GM23338 (cell line): ENCODE data around the gene MRGPRE. TPM values are rescaled to one million over a fixed set of nuclear protein-coding genes. Genes with fewer than 3 reads are reported as not detected.

Experiments
- ATAC-seq: fragments of 200-7000 bp; cut with Tn5 transposase; 3 replicates; pipeline ENCODE4 v1.9.1; 2020
- DNase-seq: peaks from one replicate; pipeline ENCODE4 v3.0.0-alpha.2; 2015; ENCODE audit warnings: low spot score
- H2AFZ ChIP-seq: fragments of 200-600 bp; sonication (generic); 2 replicates; pipeline ENCODE4 v1.8.0; 2016; ENCODE audit warnings: antibody characterized with exemption, mild to moderate bottlenecking, moderate library complexity
- H3F3A ChIP-seq: fragments of 200-600 bp; sonication (generic); replicated peaks from 2 replicates; pipeline ENCODE4 v1.8.0; 2017; ENCODE audit warnings: antibody characterized with exemption, mixed run types, low read depth
- H3K27ac ChIP-seq: fragments of 200-600 bp; sonication (generic); 2 replicates; pipeline ENCODE4 v1.6.1; 2016; ENCODE audit warnings: low read depth
- H3K27me3 ChIP-seq: fragments of 200-600 bp; sonication (generic); 2 replicates; pipeline ENCODE4 v1.8.0; 2016; ENCODE audit warnings: mild to moderate bottlenecking, mixed run types, moderate library complexity; ENCODE audit not compliant: insufficient read depth
- H3K36me3 ChIP-seq: fragments of 200-600 bp; sonication (generic); 2 replicates; pipeline ENCODE4 v1.8.0; 2016; ENCODE audit warnings: mild to moderate bottlenecking; ENCODE audit not compliant: insufficient read depth
- H3K4me1 ChIP-seq: fragments of 200-600 bp; sonication (generic); 2 replicates; pipeline ENCODE4 v1.8.0; 2016; ENCODE audit warnings: mild to moderate bottlenecking, moderate library complexity; ENCODE audit not compliant: insufficient read depth
- H3K4me2 ChIP-seq: fragments of 200-600 bp; sonication (generic); 2 replicates; pipeline ENCODE4 v1.7.1; 2017; ENCODE audit warnings: mixed run types
- H3K4me3 ChIP-seq: fragments of 200-600 bp; sonication (generic); 2 replicates; pipeline ENCODE4 v1.6.1; 2016; ENCODE audit warnings: mixed run types
- H3K79me2 ChIP-seq: fragments of 200-600 bp; sonication (generic); replicated peaks from 2 replicates; pipeline ENCODE4 v1.8.0; 2017; ENCODE audit warnings: mild to moderate bottlenecking; ENCODE audit not compliant: insufficient read depth
- H3K9me2 ChIP-seq: fragments of 200-600 bp; sonication (generic); 2 replicates; pipeline ENCODE4 v1.8.0; 2017; ENCODE audit not compliant: insufficient read depth
- H4K20me1 ChIP-seq: fragments of 200-600 bp; sonication (generic); replicated peaks from 2 replicates; pipeline ENCODE4 v1.8.0; 2017; ENCODE audit warnings: mild to moderate bottlenecking; ENCODE audit not compliant: insufficient read depth
- H3K27ac Mint-ChIP-seq: 2 replicates; pipeline ENCODE4 v1.8.0; 2020; ENCODE audit warnings: inconsistent platforms, mild to moderate bottlenecking, moderate library complexity, mixed read lengths
- H3K27me3 Mint-ChIP-seq: 3 replicates; pipeline ENCODE4 v1.8.0; 2022; ENCODE audit warnings: low read depth, mild to moderate bottlenecking, moderate library complexity, mixed read lengths, inconsistent platforms; ENCODE audit not compliant: insufficient read depth, poor library complexity
- H3K36me3 Mint-ChIP-seq: 3 replicates; pipeline ENCODE4 v1.8.0; 2021; ENCODE audit warnings: low read depth, mild to moderate bottlenecking, inconsistent platforms, moderate library complexity, mixed read lengths
- H3K4me1 Mint-ChIP-seq: 3 replicates; pipeline ENCODE4 v1.8.0; 2020; ENCODE audit warnings: mild to moderate bottlenecking, inconsistent platforms, mixed read lengths
- H3K4me3 Mint-ChIP-seq: 3 replicates; pipeline ENCODE4 v1.8.0; 2021; ENCODE audit warnings: moderate library complexity, mild to moderate bottlenecking, inconsistent platforms, mixed read lengths
- H3K9me3 Mint-ChIP-seq: 3 replicates; pipeline ENCODE4 v1.8.0; 2020; ENCODE audit warnings: moderate library complexity, mild to moderate bottlenecking, inconsistent platforms, mixed read lengths
- CREB1 ChIP-seq: fragments of 250-450 bp; sonication (Bioruptor Pico); IDR thresholded peaks from 2 replicates; pipeline ENCODE4 v1.5.0; 2020; ENCODE audit warnings: low read depth, mild to moderate bottlenecking, moderate library complexity
- CTCF ChIP-seq, 2 experiments: fragments of 200-600 bp in 1 of 2; sonication (generic) in 1 of 2; conservative IDR thresholded peaks; 2 replicates each; pipeline versions ENCODE4 v1.5.1 to v1.6.1; 2016 to 2017; ENCODE audit warnings: antibody characterized with exemption in 2 of 2, low read depth in 2 of 2, mild to moderate bottlenecking in 2 of 2, moderate library complexity in 1 of 2
- ETS1 ChIP-seq: IDR thresholded peaks from 2 replicates; pipeline ENCODE4 v1.6.1; 2016; ENCODE audit warnings: antibody characterized with exemption
- EZH2 ChIP-seq: fragments of 200-600 bp; sonication (generic); IDR thresholded peaks from one replicate; pipeline ENCODE4 v1.8.0; 2017; ENCODE audit warnings: antibody characterized with exemption, mild to moderate bottlenecking, low read depth; ENCODE audit not compliant: unreplicated experiment
- EZH2phosphoT487 ChIP-seq: fragments of 200-600 bp; sonication (generic); IDR thresholded peaks from one replicate; pipeline ENCODE4 v1.8.1; 2018; ENCODE audit warnings: antibody characterized with exemption; ENCODE audit not compliant: unreplicated experiment
- JUNB ChIP-seq: IDR thresholded peaks from one replicate; pipeline ENCODE4 v1.6.1; 2016; ENCODE audit warnings: antibody characterized with exemption; ENCODE audit not compliant: unreplicated experiment
- NANOG ChIP-seq: IDR thresholded peaks from 2 replicates; pipeline ENCODE4 v1.6.1; 2016; ENCODE audit warnings: antibody characterized with exemption, borderline replicate concordance
- POLR2AphosphoS5 ChIP-seq: IDR thresholded peaks from 2 replicates; pipeline ENCODE4 v1.6.1; 2016; ENCODE audit warnings: antibody characterized with exemption, low read depth
- REST ChIP-seq: IDR thresholded peaks from one replicate; pipeline ENCODE4 v1.6.1; 2018; ENCODE audit warnings: antibody characterized with exemption; ENCODE audit not compliant: unreplicated experiment
- STAT1 ChIP-seq: IDR thresholded peaks from one replicate; pipeline ENCODE4 v1.6.1; 2016; ENCODE audit warnings: antibody characterized with exemption; ENCODE audit not compliant: unreplicated experiment
- ZNF114 ChIP-seq: fragments of 250-450 bp; sonication (Bioruptor Pico); IDR thresholded peaks from 2 replicates; pipeline ENCODE4 v1.5.0; 2020; ENCODE audit warnings: mild to moderate bottlenecking, moderate library complexity
- ZNF331 ChIP-seq: fragments of 250-450 bp; sonication (Bioruptor Pico); IDR thresholded peaks from 2 replicates; pipeline ENCODE4 v1.5.0; 2020; ENCODE audit warnings: low read depth, mild to moderate bottlenecking, moderate library complexity
- ZNF462 ChIP-seq: fragments of 250-450 bp; sonication (Bioruptor Pico); IDR thresholded peaks from 2 replicates; pipeline ENCODE4 v1.5.0; 2020; ENCODE audit warnings: mild to moderate bottlenecking, moderate library complexity
- polyA plus RNA-seq: library from polyadenylated mRNA; unstranded; fragments of >200 nt; fragmentation: Nextera tagmentation; extraction: Ambion mirVana; gene quantifications from 2 replicates; pipeline ENCODE4 v1.2.1, GENCODE V29; 2016
- total RNA-seq: library from RNA; depleted of rRNA; stranded (reverse); fragments of >200 nt; shearing (Covaris generic); gene quantifications from 2 replicates; pipeline ENCODE4 v1.2.3, GENCODE V29; 2014

Gene MRGPRE
- total and polyA plus RNA-seq, 2 experiments from 2014 or later = not detected

- H3K4me3 ChIP-seq = 0 out of 2 replicates have a peak overlapping the region, but pooled peaks have one; percentile 38
- H3K27me3 Mint-ChIP-seq = peaks cover 17% of the 10 kb centered on the region
- no peak for TF ChIP-seq POLR2AphosphoS5
- TF ChIP-seq REST = no peak
- no peak for TF ChIP-seq ZNF114 (CRISPR knock-in tag)
- TF ChIP-seq JUNB = no peak
- TF ChIP-seq ZNF462 (CRISPR knock-in tag) = no peak
- TF ChIP-seq EZH2 = no peak
- TF ChIP-seq ETS1 = no peak
- no peak for TF ChIP-seq STAT1
- TF ChIP-seq CTCF (conservative IDR thresholded peaks at IDR 0.05; ENCODE audit: low read depth in 2 of 2) = no peak
- no peak for TF ChIP-seq NANOG
- no peak for TF ChIP-seq CREB1 (CRISPR knock-in tag)
- no peak for TF ChIP-seq EZH2phosphoT487
- TF ChIP-seq ZNF331 = no peak
- no peak overlapping the region for H3K27ac ChIP-seq
- H3K36me3 ChIP-seq = no peaks in the 10 kb centered on the region
- H3K4me1 Mint-ChIP-seq = peaks cover 41% of the 10 kb centered on the region
- H3K79me2 ChIP-seq = no peaks in the 10 kb centered on the region
- no peaks in the 10 kb centered on the region; the same call in 1 of the 3 replicates for H3K36me3 Mint-ChIP-seq
- H3K4me2 ChIP-seq = peak overlapping the region; percentile 42
- ATAC-seq = peak; percentile 78
- H2AFZ ChIP-seq = peak overlapping the region; percentile 63; the same call in 1 of the 2 replicates
- DNase-seq = peak; percentile 74
- H3K9me2 ChIP-seq = 0 out of 2 replicates have a peak, but pooled peaks cover 3% of the 10 kb centered on the region
- H3K9me3 Mint-ChIP-seq = peaks cover 6% of the 10 kb centered on the region; the same call in 1 of the 3 replicates
- peak overlapping the region; percentile 48 for H3K4me3 Mint-ChIP-seq
- H3K4me1 ChIP-seq = peaks cover 22% of the 10 kb centered on the region
- 0 out of 2 replicates have a peak, but pooled peaks cover 4% of the 10 kb centered on the region for H3F3A ChIP-seq
- H4K20me1 ChIP-seq = no peaks in the 10 kb centered on the region
- no peak overlapping the region for H3K27ac Mint-ChIP-seq
- H3K27me3 ChIP-seq = no peaks in the 10 kb centered on the region
These were observed 42.9 kb downstream of the MRGPRE start for GRCh38 chr11:3189196-3189843.
